ENCODE measurements around the gene RBM17. TPM values are rescaled to one million over a fixed set of nuclear protein-coding genes. Genes with fewer than 3 reads are reported as not detected.
"Not testable (repeated sequence)": the region's sequence is repeated elsewhere in the genome, so short reads cannot be mapped to it uniquely, and the experiment has no call there.

Gene RBM17
- total and polyA plus RNA-seq, 8 donors, result 41.4 to 168 (median 84.7) TPM

DNA sequence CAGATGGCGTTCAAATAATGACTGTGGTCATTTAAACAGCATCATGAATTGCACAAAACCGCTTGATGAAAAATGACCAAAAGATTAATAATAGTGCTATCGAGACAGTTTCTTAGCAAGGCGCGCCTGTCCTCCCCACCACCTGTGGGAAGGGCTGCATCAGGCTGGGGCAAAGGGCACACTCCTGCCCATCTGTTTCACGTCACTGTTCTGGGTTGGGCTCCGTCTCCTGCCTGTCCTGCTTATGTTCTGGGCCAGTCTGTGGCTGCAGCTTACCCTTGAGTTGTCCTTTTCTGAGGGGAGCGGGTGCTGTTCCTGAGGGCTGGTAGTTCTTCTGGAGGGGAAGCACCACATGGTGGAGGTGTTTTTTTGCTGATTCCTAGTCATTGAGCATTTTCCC, 13.3 kb downstream of the RBM17 start:
- no peak for DNase-seq
- TF ChIP-seq POLR2AphosphoS5 (IDR thresholded peaks at IDR 0.05) (no peak), CTCF (IDR thresholded peaks at IDR 0.05) (no peak), EP300 (IDR thresholded peaks at IDR 0.05) (no peak)
- no peaks in the 10 kb centered on the region for H3K27me3 ChIP-seq
- no peaks in the 10 kb centered on the region for H3K9me3 ChIP-seq
- intact Hi-C loops (cut with DNase I; ENCODE audit: low total_unique reads), result loop anchor here (10.0 kb wide), 1 partner anchor 113 kb away; no protein-coding TSS in a partner anchor
- H3K36me3 ChIP-seq, result peaks cover 41 to 96% (median 87%) of the 10 kb centered on the region in 4 donors
- H3K27ac ChIP-seq, result no peak overlapping the region
- H3K4me3 ChIP-seq, result no peak overlapping the region
- no peaks in the 10 kb centered on the region for H3K4me1 ChIP-seq
- WGBS, 5 donors, result 77 to 91% (median 90%) methylated on average over 8 of the region's 8 CpGs

DNA sequence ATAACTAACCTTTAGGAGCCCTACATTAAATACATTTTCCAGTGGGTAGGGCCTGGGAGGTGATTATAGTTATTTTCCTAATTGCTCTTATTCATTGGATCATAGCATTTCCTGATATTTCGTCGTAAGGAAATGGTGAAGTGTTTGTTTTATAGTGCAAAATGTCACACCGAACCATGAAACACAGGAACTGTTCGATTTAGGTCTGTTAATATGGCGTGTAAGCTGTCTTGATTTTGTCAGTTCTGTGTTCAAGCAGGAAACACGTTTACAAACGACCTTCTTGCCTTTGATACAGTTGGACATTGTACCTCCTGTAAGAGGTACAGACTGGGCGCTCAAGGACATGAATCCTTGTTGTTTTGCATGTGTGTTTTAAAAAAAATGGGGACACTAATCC, 14.8 kb downstream of the RBM17 start:
- TF ChIP-seq CTCF (IDR thresholded peaks at IDR 0.05), result no peak
- no peak for TF ChIP-seq POLR2AphosphoS5 (IDR thresholded peaks at IDR 0.05)
- TF ChIP-seq EP300 (IDR thresholded peaks at IDR 0.05), result no peak
- no peak for TF ChIP-seq POLR2A (IDR thresholded peaks at IDR 0.05)
- WGBS, 5 donors, result 67 to 76% (median 71%) methylated on average over 8 of the region's 8 CpGs

GRCh38 chr10:6107616-6108015, 18.8 kb downstream of the RBM17 start:
- not testable (repeated sequence) for H3K4me3 ChIP-seq, H3K9me3 ChIP-seq, H3K27me3 ChIP-seq, DNase-seq, H3K27ac ChIP-seq
- WGBS, 5 donors, result 72 to 94% (median 84%) methylated on average over 3 of the region's 3 CpGs
- H3K36me3 ChIP-seq, result peaks cover 56 to 99% (median 90%) of the 10 kb centered on the region in 4 donors
- H3K4me1 ChIP-seq, result peaks cover 0 to 14% (median 8%) of the 10 kb centered on the region in 4 donors
- intact Hi-C loops (cut with DNase I; ENCODE audit: low total_unique reads), result loop anchor here (5.0 to 10.0 kb wide), 2 partner anchors 107 to 295 kb away; no protein-coding TSS in a partner anchor

More for the DNA sequence above, 14.8 kb downstream of the RBM17 start:
- Histone ChIP-seq H3K36me3 (peaks cover 41 to 96% (median 88%) of the 10 kb centered on the region in 4 donors), H3K9me3 (no peaks in the 10 kb centered on the region), H3K4me3 (no peak overlapping the region), H3K4me1 (peaks cover 0 to 4% (median 3%) of the 10 kb centered on the region in 4 donors), H3K27ac (no peak overlapping the region), H3K27me3 (no peaks in the 10 kb centered on the region)
- intact Hi-C loops (cut with DNase I; ENCODE audit: low total_unique reads), result loop anchor here (10.0 kb wide), 1 partner anchor 111 kb away; no protein-coding TSS in a partner anchor
- DNase-seq, result no peak

GRCh38 chr10:6108072-6108471, 19.2 kb downstream of the RBM17 start:
- H3K27me3 ChIP-seq, result no peaks in the 10 kb centered on the region
- H3K27ac ChIP-seq, result no peak overlapping the region
- no peaks in the 10 kb centered on the region for H3K9me3 ChIP-seq
- no peak for DNase-seq
- no peak overlapping the region for H3K4me3 ChIP-seq
- intact Hi-C loops (cut with DNase I; ENCODE audit: low total_unique reads), result loop anchor here (5.0 to 10.0 kb wide), 2 partner anchors 107 to 294 kb away; no protein-coding TSS in a partner anchor
- peaks cover 0 to 14% (median 8%) of the 10 kb centered on the region in 4 donors for H3K4me1 ChIP-seq
- WGBS, 5 donors, result 65 to 77% (median 72%) methylated on average over 6 of the region's 6 CpGs
- peaks cover 56 to 99% (median 90%) of the 10 kb centered on the region in 4 donors for H3K36me3 ChIP-seq
- TF ChIP-seq CTCF (IDR thresholded peaks at IDR 0.05) (no peak), POLR2AphosphoS5 (IDR thresholded peaks at IDR 0.05) (no peak), POLR2A (IDR thresholded peaks at IDR 0.05) (no peak), EP300 (IDR thresholded peaks at IDR 0.05) (no peak)
